ENCODE results near the gene PPFIA4. TPM values are rescaled to one million over a fixed set of nuclear protein-coding genes. Genes with fewer than 3 reads are reported as not detected.

Gene PPFIA4
- polyA plus RNA-seq, 6 donors from 2014 or later, result not detected

Other genes starting within 250 kb of the PPFIA4 start
- 10 to 100 TPM in 5 of 6 donors, 1 to 10 TPM in 1; 4.1 to 24.4 (median 17.1) TPM for gene KDM5B, start 218.1 kb upstream of the PPFIA4 start, polyA plus RNA-seq (ENCODE audit: low read depth in 6 of 6)
- under 1 TPM in 1 of 6 donors, not detected in 5; 0.83 TPM for gene PCAT6, start 215.5 kb upstream of the PPFIA4 start, polyA plus RNA-seq (ENCODE audit: low read depth in 6 of 6)
- 10 to 100 TPM; 13.9 to 25.0 (median 19.1) TPM for gene RABIF, start 137.3 kb upstream of the PPFIA4 start, polyA plus RNA-seq (ENCODE audit: low read depth in 6 of 6)
- gene KLHL12, start 99.3 kb upstream of the PPFIA4 start, polyA plus RNA-seq (ENCODE audit: low read depth in 6 of 6), result 10 to 100 TPM; 16.3 to 34.1 (median 25.4) TPM
- gene ADIPOR1, start 68.2 kb upstream of the PPFIA4 start, polyA plus RNA-seq (ENCODE audit: low read depth in 6 of 6), result 100 to 1,000 TPM in 4 of 6 donors, 10 to 100 TPM in 2; 81.7 to 162 (median 108) TPM
- gene CYB5R1, start 59.2 kb upstream of the PPFIA4 start, polyA plus RNA-seq (ENCODE audit: low read depth in 6 of 6), result 10 to 100 TPM; 51.2 to 74.1 (median 58.9) TPM
- 10 to 100 TPM; 41.0 to 60.3 (median 54.9) TPM for gene TMEM183A, start 19.1 kb upstream of the PPFIA4 start, polyA plus RNA-seq (ENCODE audit: low read depth in 6 of 6)
- not detected for gene MYOG, start 59.5 kb downstream of the PPFIA4 start, polyA plus RNA-seq (ENCODE audit: low read depth in 6 of 6)
- not detected for gene ADORA1, start 101.2 kb downstream of the PPFIA4 start, polyA plus RNA-seq (ENCODE audit: low read depth in 6 of 6)
- not detected for gene MYBPH, start 149.3 kb downstream of the PPFIA4 start, polyA plus RNA-seq (ENCODE audit: low read depth in 6 of 6)
- gene CHI3L1, start 160.2 kb downstream of the PPFIA4 start, polyA plus RNA-seq (ENCODE audit: low read depth in 6 of 6), result under 1 TPM in 1 of 6 donors, not detected in 5; 0.32 TPM
- gene CHIT1, start 203.2 kb downstream of the PPFIA4 start, polyA plus RNA-seq (ENCODE audit: low read depth in 6 of 6), result 1 to 10 TPM in 1 of 6 donors, under 1 TPM in 3, not detected in 2; 0.43 to 1.1 (median 0.59) TPM

All from naive B cell (primary cell).